Mesothelial cell of epicardium (in vitro differentiated cells): Measurements from ENCODE around the gene ZSWIM7. TPM values are rescaled to one million over a fixed set of nuclear protein-coding genes. Genes with fewer than 3 reads are reported as not detected.
A peak's percentile ranks its signal among the peaks of the same experiment; 100 is the strongest.

Experiments
- DNase-seq, 2 experiments: peaks; one replicate each; pipeline ENCODE4 v3.0.0; 2021; ENCODE audit warnings: low spot score in 2 of 2; ENCODE audit not compliant: unreplicated experiment in 2 of 2
- H3K27ac Mint-ChIP-seq: 2 replicates; pipeline ENCODE4 v1.8.0; 2021; ENCODE audit warnings: mixed read lengths
- H3K27me3 Mint-ChIP-seq: 2 replicates; pipeline ENCODE4 v1.8.0; 2021; ENCODE audit warnings: low read depth, mixed read lengths
- H3K36me3 Mint-ChIP-seq: 2 replicates; pipeline ENCODE4 v1.8.0; 2021; ENCODE audit warnings: mixed read lengths
- H3K4me1 Mint-ChIP-seq: 2 replicates; pipeline ENCODE4 v1.8.0; 2021; ENCODE audit warnings: mixed read lengths
- H3K4me3 Mint-ChIP-seq: 2 replicates; pipeline ENCODE4 v1.8.0; 2021; ENCODE audit warnings: mild to moderate bottlenecking, moderate library complexity, mixed read lengths
- H3K9me3 Mint-ChIP-seq: 2 replicates; pipeline ENCODE4 v1.8.0; 2021; ENCODE audit warnings: mixed read lengths
- CTCF ChIP-seq: fragments of 200-600 bp; sonication (generic); IDR thresholded peaks from one replicate; pipeline ENCODE4 v1.5.0; 2021; ENCODE audit warnings: antibody characterized with exemption; ENCODE audit not compliant: unreplicated experiment
- total RNA-seq: library from RNA; stranded (reverse); gene quantifications from 3 replicates; pipeline ENCODE4 v1.2.1, GENCODE V29; 2021

ZSWIM7 gene, protein sequence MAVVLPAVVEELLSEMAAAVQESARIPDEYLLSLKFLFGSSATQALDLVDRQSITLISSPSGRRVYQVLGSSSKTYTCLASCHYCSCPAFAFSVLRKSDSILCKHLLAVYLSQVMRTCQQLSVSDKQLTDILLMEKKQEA
- total RNA-seq: 27.0 to 31.6 TPM (median 29.2 TPM) in 3 replicates

GRCh38 chr17:15999141-15999973 is at the start of gene ZSWIM7, which contains the start of gene TTC19:
TSS of gene ZSWIM7 (minus strand) at chr17:15999704. CDS start at chr17:15999594, 110 bp downstream.
TSS of gene TTC19 (plus strand) at chr17:15999824. CDS start at chr17:15999849, 25 bp downstream.
- peak within 1 kb of the TSS; percentile 92 for H3K4me3 Mint-ChIP-seq
- H3K27ac Mint-ChIP-seq: peak within 1 kb of the TSS; percentile 98
- no peaks in the 10 kb centered on the region for H3K27me3 Mint-ChIP-seq
- peaks cover 30% of the 10 kb centered on the region for H3K36me3 Mint-ChIP-seq
- peaks cover 18% of the 10 kb centered on the region for H3K4me1 Mint-ChIP-seq
- peak; percentile 86 to 91 for DNase-seq
- TF ChIP-seq CTCF: no peak
- peaks cover 8% of the 10 kb centered on the region for H3K9me3 Mint-ChIP-seq

- Mint-ChIP-seq H3K4me3 (no peak overlapping the region), H3K36me3 (peaks cover 49% of the 10 kb centered on the region), H3K27me3 (no peaks in the 10 kb centered on the region), H3K27ac (peak overlapping the region; percentile 53), H3K4me1 (no peaks in the 10 kb centered on the region), H3K9me3 (peaks cover 23% of the 10 kb centered on the region)
- TF ChIP-seq CTCF: no peak
- DNase-seq: no peak
These were observed 49.4 kb upstream of the ZSWIM7 start for GRCh38 chr17:16048811-16049449.

GRCh38 chr17:16046966-16047365 is 47.5 kb upstream of the ZSWIM7 start:
- Mint-ChIP-seq H3K36me3 (peaks cover 39% of the 10 kb centered on the region), H3K4me1 (no peaks in the 10 kb centered on the region), H3K4me3 (no peak overlapping the region), H3K9me3 (peaks cover 4% of the 10 kb centered on the region), H3K27me3 (no peaks in the 10 kb centered on the region), H3K27ac (no peak overlapping the region)
- no peak for TF ChIP-seq CTCF
- DNase-seq: no peak

DNA sequence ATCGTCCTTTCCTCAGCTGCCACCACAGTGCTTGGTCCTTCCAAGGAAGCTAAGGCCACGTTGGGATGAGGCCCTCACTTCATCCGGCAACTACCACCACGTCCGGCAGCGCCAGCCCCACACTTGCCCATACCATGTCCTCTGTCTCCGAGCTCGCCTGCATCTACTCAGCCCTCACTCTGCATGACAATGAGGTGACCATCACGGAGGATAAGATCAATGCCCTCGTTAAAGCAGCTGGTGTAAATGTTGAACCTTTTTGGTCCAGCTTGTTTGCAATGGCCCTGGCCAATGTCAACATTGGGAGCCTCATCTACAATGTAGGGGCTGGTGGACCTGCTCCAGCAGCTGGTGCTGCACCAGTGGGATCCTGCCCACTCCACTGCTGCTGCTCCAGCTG is 45.0 kb upstream of the ZSWIM7 start:
- Mint-ChIP-seq H3K27ac (no peak overlapping the region), H3K36me3 (peaks cover 37% of the 10 kb centered on the region), H3K9me3 (no peaks in the 10 kb centered on the region), H3K4me1 (no peaks in the 10 kb centered on the region), H3K27me3 (no peaks in the 10 kb centered on the region), H3K4me3 (no peak overlapping the region)
- no peak for DNase-seq
- no peak for TF ChIP-seq CTCF

- Mint-ChIP-seq H3K27me3 (no peaks in the 10 kb centered on the region), H3K9me3 (peaks cover 5% of the 10 kb centered on the region), H3K27ac (no peak overlapping the region), H3K4me3 (no peak overlapping the region), H3K36me3 (peaks cover 49% of the 10 kb centered on the region), H3K4me1 (peaks cover 3% of the 10 kb centered on the region)
- no peak for TF ChIP-seq CTCF
- DNase-seq: no peak
These were observed 41.3 kb upstream of the ZSWIM7 start for GRCh38 chr17:16040710-16041251.
